Measurements from ENCODE around the gene DPYD.

DPYD gene

GRCh38 chr1:97277891-97278654 lies 642.8 kb downstream of the DPYD start:
- no peak for DNase-seq (ENCODE audit: low read depth, low spot score)
- H3K4me3 ChIP-seq (ENCODE audit: insufficient read length, low read depth) = no peak overlapping the region
- H3K9me3 ChIP-seq (ENCODE audit: insufficient read depth, low read length) = no peaks in the 10 kb centered on the region
- no peaks in the 10 kb centered on the region for H3K27me3 ChIP-seq (ENCODE audit: insufficient read depth, insufficient read length)
- no peak for TF ChIP-seq YY1 (IDR thresholded peaks at IDR 0.05; ENCODE audit: insufficient read depth, insufficient read length)
- no peak for TF ChIP-seq ZNF274 (IDR thresholded peaks at IDR 0.05; ENCODE audit: low read depth, low read length)
- no peak for TF ChIP-seq SUZ12 (IDR thresholded peaks at IDR 0.05; ENCODE audit: extremely low read depth, insufficient read depth, insufficient read length)
- H3K9ac ChIP-seq (ENCODE audit: insufficient read length, low read depth) = no peak overlapping the region
- no peaks in the 10 kb centered on the region for H3K4me1 ChIP-seq (ENCODE audit: insufficient read depth, insufficient read length)
- H3K36me3 ChIP-seq (ENCODE audit: insufficient read depth, insufficient read length, low read length) = no peaks in the 10 kb centered on the region

DNA sequence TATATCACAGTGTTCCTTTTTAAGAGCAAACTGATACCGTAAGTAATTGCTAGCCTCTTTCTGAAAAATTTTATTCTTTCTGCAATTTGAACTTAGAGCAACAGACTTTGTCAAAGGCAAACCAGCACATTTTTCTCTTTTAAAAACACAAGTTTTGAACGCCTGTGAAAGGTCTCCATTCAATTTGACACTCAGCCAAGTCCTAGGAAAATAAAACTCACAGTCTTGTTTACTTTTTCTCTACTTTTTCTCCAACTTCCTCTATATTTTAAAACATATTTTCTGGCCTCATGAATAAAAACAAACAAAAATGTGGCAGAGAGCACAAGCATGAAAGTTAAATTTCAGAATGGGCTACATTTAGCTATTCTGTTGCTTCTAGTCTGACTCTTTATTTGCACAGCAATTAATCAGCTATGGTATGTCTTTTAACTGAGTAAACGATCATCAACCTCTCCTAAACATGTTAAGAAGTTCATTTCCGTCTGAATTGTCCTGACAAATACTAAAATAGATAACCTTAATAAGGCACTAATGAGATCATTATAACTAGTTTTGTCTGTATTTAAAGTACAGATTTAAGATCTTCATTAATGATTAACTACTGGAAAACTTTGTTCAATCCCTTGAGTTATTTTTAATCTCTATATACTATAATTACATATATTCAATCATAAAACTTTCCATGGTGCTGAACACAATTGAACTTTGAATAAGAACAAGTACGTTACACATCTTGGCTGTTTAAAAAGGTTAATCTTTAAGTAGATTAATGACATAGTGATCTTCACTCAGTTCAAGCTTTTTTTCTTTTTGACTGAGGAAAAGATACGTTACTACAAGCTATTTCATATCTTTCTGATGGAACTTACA lies 648.7 kb downstream of the DPYD start:
- Histone ChIP-seq H3K4me1 (ENCODE audit: insufficient read depth, insufficient read length) (no peaks in the 10 kb centered on the region), H3K27me3 (ENCODE audit: insufficient read depth, insufficient read length) (no peaks in the 10 kb centered on the region), H3K9me3 (ENCODE audit: insufficient read depth, low read length) (no peaks in the 10 kb centered on the region), H3K9ac (ENCODE audit: insufficient read length, low read depth) (no peak overlapping the region), H3K36me3 (ENCODE audit: insufficient read depth, insufficient read length, low read length) (no peaks in the 10 kb centered on the region), H3K4me3 (ENCODE audit: insufficient read length, low read depth) (no peak overlapping the region)
- TF ChIP-seq SUZ12 (IDR thresholded peaks at IDR 0.05; ENCODE audit: extremely low read depth, insufficient read depth, insufficient read length) (no peak), ZNF274 (IDR thresholded peaks at IDR 0.05; ENCODE audit: low read depth, low read length) (no peak), YY1 (IDR thresholded peaks at IDR 0.05; ENCODE audit: insufficient read depth, insufficient read length) (no peak)
- no peak for DNase-seq (ENCODE audit: low read depth, low spot score)

GRCh38 chr1:97270508-97271307 lies 650.1 kb downstream of the DPYD start:
- no peaks in the 10 kb centered on the region for H3K27me3 ChIP-seq (ENCODE audit: insufficient read depth, insufficient read length)
- DNase-seq (ENCODE audit: low read depth, low spot score) = no peak
- H3K4me1 ChIP-seq (ENCODE audit: insufficient read depth, insufficient read length) = no peaks in the 10 kb centered on the region
- H3K36me3 ChIP-seq (ENCODE audit: insufficient read depth, insufficient read length, low read length) = no peaks in the 10 kb centered on the region
- no peak overlapping the region for H3K4me3 ChIP-seq (ENCODE audit: insufficient read length, low read depth)
- TF ChIP-seq ZNF274 (IDR thresholded peaks at IDR 0.05; ENCODE audit: low read depth, low read length) (no peak), YY1 (IDR thresholded peaks at IDR 0.05; ENCODE audit: insufficient read depth, insufficient read length) (no peak), SUZ12 (IDR thresholded peaks at IDR 0.05; ENCODE audit: extremely low read depth, insufficient read depth, insufficient read length) (no peak)
- H3K9me3 ChIP-seq (ENCODE audit: insufficient read depth, low read length) = no peaks in the 10 kb centered on the region
- H3K9ac ChIP-seq (ENCODE audit: insufficient read length, low read depth) = no peak overlapping the region

DNA sequence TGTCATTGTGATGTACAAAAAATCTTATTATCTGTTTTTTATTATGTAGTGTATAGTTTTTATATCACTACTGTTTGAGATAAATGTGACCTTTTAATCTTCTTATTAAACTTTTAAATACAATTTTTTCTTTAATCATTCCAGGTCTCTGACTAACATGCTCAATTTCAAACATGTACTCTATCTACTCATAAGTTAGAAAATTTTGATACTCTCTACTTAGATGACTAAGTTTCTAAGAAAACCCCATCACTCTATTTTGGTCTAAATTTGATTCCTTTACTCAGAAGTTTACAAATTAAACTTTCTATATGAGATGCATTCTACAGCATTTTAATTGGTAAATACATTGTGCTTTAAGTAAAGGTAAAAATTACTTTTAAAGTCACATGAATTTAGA lies 655.2 kb downstream of the DPYD start:
- Histone ChIP-seq H3K36me3 (ENCODE audit: insufficient read depth, insufficient read length, low read length) (no peaks in the 10 kb centered on the region), H3K4me1 (ENCODE audit: insufficient read depth, insufficient read length) (no peaks in the 10 kb centered on the region), H3K9me3 (ENCODE audit: insufficient read depth, low read length) (no peaks in the 10 kb centered on the region), H3K27me3 (ENCODE audit: insufficient read depth, insufficient read length) (no peaks in the 10 kb centered on the region), H3K4me3 (ENCODE audit: insufficient read length, low read depth) (no peak overlapping the region), H3K9ac (ENCODE audit: insufficient read length, low read depth) (no peak overlapping the region)
- DNase-seq (ENCODE audit: low read depth, low spot score) = no peak
- no peak for TF ChIP-seq YY1 (IDR thresholded peaks at IDR 0.05; ENCODE audit: insufficient read depth, insufficient read length)
- TF ChIP-seq SUZ12 (IDR thresholded peaks at IDR 0.05; ENCODE audit: extremely low read depth, insufficient read depth, insufficient read length) = no peak
- no peak for TF ChIP-seq ZNF274 (IDR thresholded peaks at IDR 0.05; ENCODE audit: low read depth, low read length)

DNA sequence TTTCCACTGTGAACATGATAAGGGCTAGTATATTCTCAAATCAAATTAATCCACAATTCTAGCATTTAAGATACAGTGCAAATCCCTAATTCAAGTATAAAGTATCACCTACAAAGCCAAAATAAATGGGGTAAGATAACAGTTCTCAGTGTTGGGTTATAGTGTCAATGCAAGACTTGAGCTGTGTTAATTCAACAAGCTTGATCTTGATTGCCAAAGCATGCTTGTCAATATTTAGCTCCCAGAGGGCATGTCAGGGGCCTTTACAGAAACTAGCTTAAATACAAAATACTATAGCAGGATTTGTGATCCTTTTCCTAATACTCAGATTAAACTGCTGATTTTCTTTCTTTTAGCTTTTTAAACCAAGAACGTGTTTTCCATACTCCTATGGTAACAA lies 658.0 kb downstream of the DPYD start:
- no peak overlapping the region for H3K4me3 ChIP-seq (ENCODE audit: insufficient read length, low read depth)
- DNase-seq (ENCODE audit: low read depth, low spot score) = no peak
- no peaks in the 10 kb centered on the region for H3K9me3 ChIP-seq (ENCODE audit: insufficient read depth, low read length)
- no peaks in the 10 kb centered on the region for H3K27me3 ChIP-seq (ENCODE audit: insufficient read depth, insufficient read length)
- H3K4me1 ChIP-seq (ENCODE audit: insufficient read depth, insufficient read length) = no peaks in the 10 kb centered on the region
- H3K9ac ChIP-seq (ENCODE audit: insufficient read length, low read depth) = no peak overlapping the region
- TF ChIP-seq YY1 (IDR thresholded peaks at IDR 0.05; ENCODE audit: insufficient read depth, insufficient read length) = no peak
- no peak for TF ChIP-seq SUZ12 (IDR thresholded peaks at IDR 0.05; ENCODE audit: extremely low read depth, insufficient read depth, insufficient read length)
- no peak for TF ChIP-seq ZNF274 (IDR thresholded peaks at IDR 0.05; ENCODE audit: low read depth, low read length)
- H3K36me3 ChIP-seq (ENCODE audit: insufficient read depth, insufficient read length, low read length) = no peaks in the 10 kb centered on the region

DNA sequence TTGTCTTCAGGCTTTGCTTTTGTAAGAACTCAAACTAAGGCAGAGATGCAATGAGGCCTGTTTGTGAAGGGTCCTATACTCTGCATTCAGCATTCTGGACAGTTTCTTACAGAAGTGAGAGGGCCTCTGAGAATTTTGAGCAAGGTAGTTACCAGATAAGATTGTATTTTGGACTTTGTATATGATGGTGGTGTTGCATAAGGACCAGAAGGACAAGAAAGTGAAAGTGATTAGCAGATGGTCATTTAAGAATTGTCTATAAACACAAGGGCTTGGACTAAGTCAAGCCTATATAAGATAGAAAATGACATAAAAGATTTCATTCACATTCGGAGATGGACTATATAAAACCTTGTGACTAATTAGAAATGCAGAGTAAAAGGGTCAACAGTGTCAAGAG lies 662.2 kb downstream of the DPYD start:
- no peak overlapping the region for H3K4me3 ChIP-seq (ENCODE audit: insufficient read length, low read depth)
- DNase-seq (ENCODE audit: low read depth, low spot score) = no peak
- no peaks in the 10 kb centered on the region for H3K4me1 ChIP-seq (ENCODE audit: insufficient read depth, insufficient read length)
- no peaks in the 10 kb centered on the region for H3K9me3 ChIP-seq (ENCODE audit: insufficient read depth, low read length)
- H3K36me3 ChIP-seq (ENCODE audit: insufficient read depth, insufficient read length, low read length) = no peaks in the 10 kb centered on the region
- H3K9ac ChIP-seq (ENCODE audit: insufficient read length, low read depth) = no peak overlapping the region
- no peaks in the 10 kb centered on the region for H3K27me3 ChIP-seq (ENCODE audit: insufficient read depth, insufficient read length)
- TF ChIP-seq SUZ12 (IDR thresholded peaks at IDR 0.05; ENCODE audit: extremely low read depth, insufficient read depth, insufficient read length) (no peak), YY1 (IDR thresholded peaks at IDR 0.05; ENCODE audit: insufficient read depth, insufficient read length) (no peak), ZNF274 (IDR thresholded peaks at IDR 0.05; ENCODE audit: low read depth, low read length) (no peak)
